ENCODE data around the gene NOTUM.
"Not testable (repeated sequence)": the region's sequence is repeated elsewhere in the genome, so short reads cannot be mapped to it uniquely, and the experiment has no call there.

The NOTUM gene

GRCh38 chr17:81996232-81996756 lies 35.3 kb upstream of the NOTUM start:
- DNase-seq (ENCODE audit: low read depth): no peak

GRCh38 chr17:81995463-81996231 lies 34.7 kb upstream of the NOTUM start:
- DNase-seq (ENCODE audit: low read depth): no peak

GRCh38 chr17:81994593-81995462 lies 33.8 kb upstream of the NOTUM start:
- no peak for DNase-seq (ENCODE audit: low read depth)

GRCh38 chr17:81993729-81994592 lies 33.0 kb upstream of the NOTUM start:
- DNase-seq (ENCODE audit: low read depth): no peak

- DNase-seq (ENCODE audit: low read depth): no peak
Measured at GRCh38 chr17:81992306-81993102, 31.5 kb upstream of the NOTUM start.

GRCh38 chr17:81991684-81992305 lies 30.8 kb upstream of the NOTUM start:
- DNase-seq (ENCODE audit: low read depth): no peak

GRCh38 chr17:81990836-81991683 lies 30.1 kb upstream of the NOTUM start:
- no peak for DNase-seq (ENCODE audit: low read depth)

- DNase-seq (ENCODE audit: low read depth): no peak
Measured at GRCh38 chr17:81987161-81987770, 26.3 kb upstream of the NOTUM start.

GRCh38 chr17:81986606-81987005 lies 25.6 kb upstream of the NOTUM start:
- DNase-seq (ENCODE audit: low read depth): no peak

- no peak for DNase-seq (ENCODE audit: low read depth)
Measured at GRCh38 chr17:81984773-81985410, 23.9 kb upstream of the NOTUM start.

GRCh38 chr17:81983639-81984373 lies 22.8 kb upstream of the NOTUM start:
- no peak for DNase-seq (ENCODE audit: low read depth)

- no peak for DNase-seq (ENCODE audit: low read depth)
Measured at GRCh38 chr17:81983011-81983638, 22.1 kb upstream of the NOTUM start.

GRCh38 chr17:81981511-81981910 lies 20.5 kb upstream of the NOTUM start:
- not testable (repeated sequence) for DNase-seq (ENCODE audit: low read depth)

- DNase-seq (ENCODE audit: low read depth): no peak
Measured at GRCh38 chr17:81980707-81981343, 19.8 kb upstream of the NOTUM start.

GRCh38 chr17:81980122-81980521 lies 19.1 kb upstream of the NOTUM start:
- no peak for DNase-seq (ENCODE audit: low read depth)

- no peak for DNase-seq (ENCODE audit: low read depth)
Measured at GRCh38 chr17:81978524-81979298, 17.7 kb upstream of the NOTUM start.

Data from CMK (cell line).